HL-60 (cell line): ENCODE measurements around the gene PARVA.

ENCODE experiments used
- DNase-seq, 2 experiments: peaks; one replicate each; pipeline ENCODE4 v3.0.0-alpha.2; 2010 to 2020; ENCODE audit warnings: low read depth in 1 of 2, low spot score in 1 of 2
- H3K27ac ChIP-seq: fragments of 250-450 bp; sonication (Bioruptor Pico); replicated peaks from 2 replicates; pipeline ENCODE4 v1.5.1; 2020; ENCODE audit warnings: mild to moderate bottlenecking, moderate library complexity
- H3K27me3 ChIP-seq: fragments of 250-450 bp; sonication (Bioruptor Pico); 2 replicates; pipeline ENCODE4 v1.5.1; 2021; ENCODE audit warnings: mild to moderate bottlenecking, moderate library complexity; ENCODE audit not compliant: insufficient read depth, poor library complexity, severe bottlenecking
- H3K4me3 ChIP-seq: replicated peaks from 2 replicates; pipeline ENCODE4 v1.5.1; 2011; ENCODE audit warnings: mild to moderate bottlenecking, control low read depth, low read length; ENCODE audit not compliant: insufficient read depth
- GABPA ChIP-seq: IDR thresholded peaks from 2 replicates; pipeline ENCODE4 v1.6.1; 2012; ENCODE audit warnings: low read depth
- POLR2AphosphoS5 ChIP-seq: IDR thresholded peaks from 2 replicates; pipeline ENCODE4 v1.6.1; 2012; ENCODE audit warnings: low read depth
- SPI1 ChIP-seq: IDR thresholded peaks from 2 replicates; pipeline ENCODE4 v1.6.1; 2012; ENCODE audit warnings: low read depth, mild to moderate bottlenecking, borderline replicate concordance
- TF ChIP-seq, protein P1 (sequence below): IDR thresholded peaks from one replicate; pipeline ENCODE4 v1.5.1; 2011; ENCODE audit warnings: low read length, control low read depth, inconsistent platforms; ENCODE audit not compliant: insufficient read depth
- TF ChIP-seq, protein P2 (sequence below): IDR thresholded peaks from 2 replicates; pipeline ENCODE4 v1.6.1; 2012; ENCODE audit warnings: low read depth; ENCODE audit not compliant: insufficient replicate concordance

The PARVA gene

DNA sequence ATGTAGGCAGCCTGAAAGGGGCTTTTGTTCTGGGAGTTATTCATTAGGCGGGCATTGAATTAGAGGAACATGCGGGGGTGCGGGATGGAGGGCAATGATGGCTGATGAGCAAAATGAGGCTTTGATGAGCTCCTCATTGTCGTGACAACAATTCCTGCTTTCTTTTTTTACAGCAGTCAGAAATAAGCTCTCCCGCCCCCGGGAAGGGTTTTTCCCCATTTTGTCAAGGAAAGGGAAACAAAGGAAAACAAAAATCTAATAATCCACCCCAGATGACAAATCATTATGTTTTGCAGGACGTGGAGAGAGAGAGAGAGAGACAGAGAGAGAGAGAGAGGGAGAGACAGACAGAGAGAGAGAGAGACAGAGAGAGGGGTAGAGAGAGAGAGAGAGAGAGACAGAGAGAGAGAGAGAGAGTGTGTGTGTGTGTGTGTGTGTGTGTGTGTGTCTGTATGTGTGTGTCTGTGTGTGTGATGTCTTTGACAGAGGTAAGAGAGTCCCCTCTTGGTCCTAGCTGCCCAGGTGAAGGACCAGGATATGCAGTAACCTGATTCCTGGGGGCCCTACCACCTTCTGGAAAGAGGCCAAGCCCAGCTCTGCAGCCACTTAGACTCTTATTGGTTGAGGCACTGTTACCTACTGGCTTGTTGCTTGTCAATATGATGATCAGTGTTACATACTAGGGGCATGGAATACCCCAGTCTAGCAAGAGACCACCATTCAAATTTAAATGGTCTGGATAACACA, 46.7 kb upstream of the PARVA start:
- Histone ChIP-seq H3K4me3 (no peak overlapping the region), H3K27me3 (no peaks in the 10 kb centered on the region), H3K27ac (no peak overlapping the region)
- no peak for DNase-seq
- TF ChIP-seq POLR2AphosphoS5: no peak
- no peak for TF ChIP-seq SPI1

DNA sequence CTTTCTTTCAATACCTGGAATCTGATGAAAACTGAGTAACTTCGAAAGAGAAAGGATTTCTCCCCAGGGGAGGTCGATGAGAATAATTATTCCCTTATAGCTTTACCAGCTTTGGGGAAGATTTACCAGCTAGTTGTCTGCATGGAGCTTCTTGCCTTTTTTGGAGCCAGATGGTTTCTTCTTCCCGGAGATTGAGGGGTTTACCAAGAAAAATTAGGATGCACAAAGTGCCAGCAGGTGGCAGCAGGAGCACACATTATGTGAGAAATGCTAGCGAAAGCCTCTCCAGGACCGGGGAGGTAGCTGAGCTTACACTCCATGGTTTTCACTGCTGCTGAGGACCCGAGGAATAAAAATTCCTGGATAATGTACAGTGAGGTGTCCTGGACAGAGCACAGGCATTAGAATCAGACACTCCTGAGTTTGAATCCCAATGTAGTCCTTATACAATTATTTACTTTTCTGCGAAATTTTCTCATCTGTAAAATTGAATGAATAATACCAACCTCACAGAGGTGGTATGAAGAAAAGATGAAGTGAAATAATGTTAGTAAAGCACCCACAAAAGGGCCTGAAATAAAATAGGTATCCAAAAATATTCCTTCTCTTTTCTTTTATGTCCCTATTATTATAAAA, 46.0 kb upstream of the PARVA start:
- Histone ChIP-seq H3K27me3 (no peaks in the 10 kb centered on the region), H3K27ac (no peak overlapping the region), H3K4me3 (no peak overlapping the region)
- TF ChIP-seq, protein P1, sequence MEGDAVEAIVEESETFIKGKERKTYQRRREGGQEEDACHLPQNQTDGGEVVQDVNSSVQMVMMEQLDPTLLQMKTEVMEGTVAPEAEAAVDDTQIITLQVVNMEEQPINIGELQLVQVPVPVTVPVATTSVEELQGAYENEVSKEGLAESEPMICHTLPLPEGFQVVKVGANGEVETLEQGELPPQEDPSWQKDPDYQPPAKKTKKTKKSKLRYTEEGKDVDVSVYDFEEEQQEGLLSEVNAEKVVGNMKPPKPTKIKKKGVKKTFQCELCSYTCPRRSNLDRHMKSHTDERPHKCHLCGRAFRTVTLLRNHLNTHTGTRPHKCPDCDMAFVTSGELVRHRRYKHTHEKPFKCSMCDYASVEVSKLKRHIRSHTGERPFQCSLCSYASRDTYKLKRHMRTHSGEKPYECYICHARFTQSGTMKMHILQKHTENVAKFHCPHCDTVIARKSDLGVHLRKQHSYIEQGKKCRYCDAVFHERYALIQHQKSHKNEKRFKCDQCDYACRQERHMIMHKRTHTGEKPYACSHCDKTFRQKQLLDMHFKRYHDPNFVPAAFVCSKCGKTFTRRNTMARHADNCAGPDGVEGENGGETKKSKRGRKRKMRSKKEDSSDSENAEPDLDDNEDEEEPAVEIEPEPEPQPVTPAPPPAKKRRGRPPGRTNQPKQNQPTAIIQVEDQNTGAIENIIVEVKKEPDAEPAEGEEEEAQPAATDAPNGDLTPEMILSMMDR: peak; percentile 34
- no peak for TF ChIP-seq GABPA
- TF ChIP-seq, protein P2, sequence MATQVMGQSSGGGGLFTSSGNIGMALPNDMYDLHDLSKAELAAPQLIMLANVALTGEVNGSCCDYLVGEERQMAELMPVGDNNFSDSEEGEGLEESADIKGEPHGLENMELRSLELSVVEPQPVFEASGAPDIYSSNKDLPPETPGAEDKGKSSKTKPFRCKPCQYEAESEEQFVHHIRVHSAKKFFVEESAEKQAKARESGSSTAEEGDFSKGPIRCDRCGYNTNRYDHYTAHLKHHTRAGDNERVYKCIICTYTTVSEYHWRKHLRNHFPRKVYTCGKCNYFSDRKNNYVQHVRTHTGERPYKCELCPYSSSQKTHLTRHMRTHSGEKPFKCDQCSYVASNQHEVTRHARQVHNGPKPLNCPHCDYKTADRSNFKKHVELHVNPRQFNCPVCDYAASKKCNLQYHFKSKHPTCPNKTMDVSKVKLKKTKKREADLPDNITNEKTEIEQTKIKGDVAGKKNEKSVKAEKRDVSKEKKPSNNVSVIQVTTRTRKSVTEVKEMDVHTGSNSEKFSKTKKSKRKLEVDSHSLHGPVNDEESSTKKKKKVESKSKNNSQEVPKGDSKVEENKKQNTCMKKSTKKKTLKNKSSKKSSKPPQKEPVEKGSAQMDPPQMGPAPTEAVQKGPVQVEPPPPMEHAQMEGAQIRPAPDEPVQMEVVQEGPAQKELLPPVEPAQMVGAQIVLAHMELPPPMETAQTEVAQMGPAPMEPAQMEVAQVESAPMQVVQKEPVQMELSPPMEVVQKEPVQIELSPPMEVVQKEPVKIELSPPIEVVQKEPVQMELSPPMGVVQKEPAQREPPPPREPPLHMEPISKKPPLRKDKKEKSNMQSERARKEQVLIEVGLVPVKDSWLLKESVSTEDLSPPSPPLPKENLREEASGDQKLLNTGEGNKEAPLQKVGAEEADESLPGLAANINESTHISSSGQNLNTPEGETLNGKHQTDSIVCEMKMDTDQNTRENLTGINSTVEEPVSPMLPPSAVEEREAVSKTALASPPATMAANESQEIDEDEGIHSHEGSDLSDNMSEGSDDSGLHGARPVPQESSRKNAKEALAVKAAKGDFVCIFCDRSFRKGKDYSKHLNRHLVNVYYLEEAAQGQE: no peak
- peak; percentile 11 to 55 for DNase-seq

DNA sequence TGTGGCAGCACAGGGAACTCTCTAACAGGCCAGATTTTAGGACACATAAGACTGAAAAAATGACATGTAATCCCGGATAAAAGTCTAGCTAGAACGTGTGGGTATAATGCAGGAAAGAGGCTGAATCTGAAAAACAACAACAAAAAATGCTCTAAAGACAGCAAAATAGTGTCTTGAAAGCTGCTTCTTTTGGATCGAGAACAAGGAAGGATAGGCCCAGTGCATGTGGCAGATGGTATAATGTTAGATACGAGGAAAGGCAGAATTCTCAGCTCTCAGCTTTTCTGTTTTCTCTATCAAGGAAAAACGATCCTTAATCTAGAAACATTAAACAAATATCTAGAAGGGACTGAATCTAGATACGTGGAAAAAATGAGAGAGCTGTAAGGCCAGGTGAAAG, 33.8 kb upstream of the PARVA start:
- DNase-seq: no peak
- Histone ChIP-seq H3K27ac (no peak overlapping the region), H3K27me3 (no peaks in the 10 kb centered on the region), H3K4me3 (no peak overlapping the region)
- no peak for TF ChIP-seq SPI1
- TF ChIP-seq, protein P1: no peak
- TF ChIP-seq POLR2AphosphoS5: no peak
- TF ChIP-seq, protein P2: no peak
- TF ChIP-seq GABPA: no peak

DNA sequence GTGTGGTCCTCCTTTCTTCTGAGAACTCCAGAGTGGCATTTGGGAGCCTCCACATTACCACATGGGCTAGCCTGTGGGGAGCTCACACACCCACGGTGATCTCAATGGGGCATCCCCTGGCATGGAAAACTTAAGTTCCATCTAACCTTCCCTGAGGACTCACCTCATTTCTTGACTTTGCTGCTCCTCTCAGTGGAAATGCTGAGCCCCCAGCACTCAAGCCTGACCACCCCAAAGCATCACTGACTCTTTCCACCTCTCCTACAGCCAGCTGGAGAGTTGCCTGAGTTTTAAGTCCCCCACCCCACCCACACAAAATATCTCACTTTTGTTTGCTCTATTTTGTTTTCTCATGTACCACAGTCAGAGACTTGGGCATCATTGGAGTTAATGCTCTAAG, 23.8 kb upstream of the PARVA start:
- no peak for DNase-seq
- Histone ChIP-seq H3K27ac (no peak overlapping the region), H3K27me3 (no peaks in the 10 kb centered on the region), H3K4me3 (no peak overlapping the region)
- no peak for TF ChIP-seq SPI1
- TF ChIP-seq, protein P2: no peak
- TF ChIP-seq POLR2AphosphoS5: no peak
- TF ChIP-seq, protein P1: no peak
- no peak for TF ChIP-seq GABPA
